Activated T-cell treated with anti-CD3 and anti-CD28 coated beads, Interleukin-2, amount 50 U/mL, for 4 hours (primary cell): Measurements from ENCODE around the gene FAM20B. TPM values are rescaled to one million over a fixed set of nuclear protein-coding genes. Genes with fewer than 3 reads are reported as not detected.

Source experiments
- ATAC-seq, 2 donors: fragments of 200-7000 bp; cut with Tn5 transposase; one replicate each; pipeline ENCODE4 v1.10.0; 2021
- DNase-seq: peaks from one replicate; pipeline ENCODE4 v3.0.0-alpha.2; 2020
- H3K27me3 Mint-ChIP-seq: one replicate; pipeline ENCODE4 v1.8.0; 2021; ENCODE audit warnings: low read depth, mixed read lengths
- H3K36me3 Mint-ChIP-seq: one replicate; pipeline ENCODE4 v1.8.0; 2022; ENCODE audit warnings: mixed read lengths; ENCODE audit not compliant: insufficient read depth
- H3K4me1 Mint-ChIP-seq: one replicate; pipeline ENCODE4 v1.8.0; 2021; ENCODE audit warnings: low read depth, mixed read lengths
- H3K4me3 Mint-ChIP-seq: one replicate; pipeline ENCODE4 v1.8.0; 2021; ENCODE audit warnings: mild to moderate bottlenecking, moderate library complexity, mixed read lengths
- H3K9me3 Mint-ChIP-seq: one replicate; pipeline ENCODE4 v1.8.0; 2021; ENCODE audit warnings: mixed read lengths
- total RNA-seq, 3 donors: library from RNA; stranded (reverse); gene quantifications; one replicate each; pipeline ENCODE4 v1.2.1, GENCODE V29; 2021

Gene FAM20B
- total RNA-seq, 3 donors from 2014 or later = 35.1 to 37.9 (median 35.7) TPM

DNA sequence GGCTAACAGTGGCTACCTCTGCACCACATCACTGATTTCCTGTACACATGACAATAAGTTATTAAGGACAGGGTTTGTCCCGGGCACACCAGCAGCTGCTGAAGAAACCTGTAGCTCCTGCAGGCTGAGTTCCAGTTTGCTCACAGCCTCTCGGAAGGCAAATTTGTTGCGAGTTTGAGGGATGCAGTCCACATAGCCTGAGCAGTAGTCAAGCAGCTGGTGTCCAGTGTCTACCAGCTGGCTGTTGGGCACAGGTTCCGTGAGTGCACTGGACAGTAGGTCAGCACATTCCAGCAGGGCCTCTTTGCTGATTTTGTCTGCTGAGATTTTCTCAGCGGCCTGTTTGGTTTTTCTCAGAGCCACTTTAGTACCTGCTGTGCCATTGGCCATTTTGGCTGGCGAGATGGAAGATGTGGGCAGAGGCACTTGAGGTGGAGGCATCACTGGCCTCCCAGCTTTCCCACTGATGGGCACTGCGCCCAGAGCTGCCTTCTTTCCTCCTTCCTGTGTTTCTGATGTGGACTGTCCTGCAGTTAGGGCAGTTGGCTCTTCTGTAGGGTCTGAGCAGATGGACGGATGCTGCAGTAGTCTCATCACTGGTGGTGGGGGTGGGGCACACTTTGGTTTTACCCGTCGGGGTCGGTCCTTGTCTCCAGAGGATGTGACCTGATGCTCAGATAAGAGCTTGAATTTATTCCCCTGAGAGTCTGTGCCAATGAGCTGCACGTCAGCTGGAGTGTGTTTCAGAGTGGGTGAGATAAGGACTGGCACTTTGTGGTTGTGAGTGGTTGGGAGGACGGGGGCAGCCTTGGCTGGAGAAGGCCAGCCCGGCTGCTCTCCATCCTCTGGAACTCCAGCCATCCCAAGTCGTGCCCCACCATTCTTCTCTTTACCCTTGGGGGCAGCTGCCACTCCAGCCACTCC is 82.3 kb downstream of the FAM20B start:
- Mint-ChIP-seq H3K4me1 (no peaks in the 10 kb centered on the region), H3K27me3 (no peaks in the 10 kb centered on the region), H3K9me3 (no peaks in the 10 kb centered on the region), H3K36me3 (peaks cover 21% of the 10 kb centered on the region), H3K4me3 (no peak overlapping the region)
- no peak for ATAC-seq
- DNase-seq = no peak

GRCh38 chr1:179108644-179109043 is 83.0 kb downstream of the FAM20B start:
- DNase-seq (no peak), ATAC-seq (no peak)
- Mint-ChIP-seq H3K27me3 (no peaks in the 10 kb centered on the region), H3K9me3 (no peaks in the 10 kb centered on the region), H3K36me3 (peaks cover 21% of the 10 kb centered on the region), H3K4me3 (no peak overlapping the region), H3K4me1 (no peaks in the 10 kb centered on the region)

DNA sequence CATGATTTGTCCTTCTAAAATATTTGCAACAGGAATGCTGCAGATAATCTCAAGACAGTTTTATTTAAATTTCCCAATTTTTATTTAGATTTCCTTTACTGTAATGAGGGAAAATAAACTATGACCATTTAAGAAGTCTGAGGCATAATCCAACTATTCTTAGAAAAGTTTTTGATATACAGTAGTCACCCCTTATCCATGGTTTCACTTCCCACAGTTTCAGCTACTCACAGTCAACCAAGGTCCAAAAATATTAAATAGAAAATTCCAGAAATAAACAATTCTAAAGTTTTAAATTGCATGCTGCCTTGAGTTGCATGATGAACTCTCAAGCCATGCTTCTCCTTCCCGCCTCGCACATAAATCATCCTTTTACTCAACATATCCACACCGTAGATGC is 89.5 kb downstream of the FAM20B start:
- Mint-ChIP-seq H3K27me3 (no peaks in the 10 kb centered on the region), H3K36me3 (peaks cover 36% of the 10 kb centered on the region), H3K4me1 (no peaks in the 10 kb centered on the region), H3K4me3 (no peak overlapping the region), H3K9me3 (no peaks in the 10 kb centered on the region)
- ATAC-seq = no peak
- no peak for DNase-seq

DNA sequence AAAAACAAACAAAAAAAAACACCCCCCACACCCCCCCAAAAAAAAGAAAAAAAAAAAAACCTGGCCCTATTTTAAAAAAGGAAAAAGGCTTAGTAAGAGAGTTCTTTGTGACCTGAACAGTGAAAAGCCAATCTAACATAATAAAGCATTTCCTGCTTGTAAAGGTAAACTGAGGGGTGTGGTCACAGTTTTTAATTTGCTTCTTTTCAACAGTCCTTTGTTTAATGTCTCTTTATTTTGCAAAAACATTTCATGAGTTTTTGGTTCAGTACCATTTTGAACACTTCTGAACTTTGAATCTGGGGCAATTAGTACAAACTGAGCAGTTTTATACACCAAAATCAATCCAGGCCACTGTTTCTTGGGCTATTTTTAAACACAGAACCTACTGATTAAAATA is 93.8 kb downstream of the FAM20B start:
- no peaks in the 10 kb centered on the region for H3K4me1 Mint-ChIP-seq
- H3K27me3 Mint-ChIP-seq = no peaks in the 10 kb centered on the region
- DNase-seq (no peak), ATAC-seq (no peak)
- H3K4me3 Mint-ChIP-seq = no peak overlapping the region
- peaks cover 25% of the 10 kb centered on the region for H3K36me3 Mint-ChIP-seq
- no peaks in the 10 kb centered on the region for H3K9me3 Mint-ChIP-seq

GRCh38 chr1:179120736-179121135 is 95.0 kb downstream of the FAM20B start:
- Mint-ChIP-seq H3K9me3 (no peaks in the 10 kb centered on the region), H3K27me3 (no peaks in the 10 kb centered on the region), H3K4me1 (no peaks in the 10 kb centered on the region), H3K36me3 (peaks cover 21% of the 10 kb centered on the region), H3K4me3 (no peak overlapping the region)
- no peak for DNase-seq
- ATAC-seq = no peak

DNA sequence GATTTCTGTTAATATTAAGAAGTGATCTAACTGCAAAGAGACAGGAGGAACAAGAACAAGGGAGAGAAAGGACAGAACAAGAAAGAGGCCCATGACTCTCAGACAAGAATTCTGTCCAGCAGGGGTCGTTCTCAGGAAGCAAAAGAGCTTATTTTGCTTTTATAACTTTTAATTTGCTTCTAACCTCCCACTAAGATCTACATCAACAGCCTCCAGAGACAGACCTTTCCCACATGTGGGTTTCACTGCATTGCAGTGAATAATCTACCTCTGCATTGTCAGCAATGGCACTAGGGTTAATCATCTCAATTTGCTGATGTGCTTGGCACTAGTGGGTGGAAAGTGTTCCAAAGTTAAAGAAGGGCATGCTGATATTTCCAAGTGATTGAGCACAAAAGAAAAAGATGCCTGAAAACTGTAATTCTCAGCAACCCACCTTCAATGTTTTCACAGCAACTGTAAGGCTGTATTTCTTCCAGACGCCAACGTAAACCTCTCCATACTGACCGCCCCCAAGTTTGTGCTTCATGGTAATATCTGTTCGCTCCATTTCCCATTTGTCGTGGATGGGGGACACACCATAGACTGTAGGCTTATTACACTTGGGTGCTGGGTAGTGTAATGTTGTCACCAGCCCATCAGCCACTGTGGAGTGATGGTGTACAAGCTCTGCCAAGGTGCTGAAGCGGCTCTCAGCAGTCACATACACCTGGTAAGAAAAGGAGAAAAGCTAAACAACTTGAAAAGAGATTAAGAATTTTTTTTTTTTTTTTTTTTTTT is 95.7 kb downstream of the FAM20B start:
- H3K9me3 Mint-ChIP-seq = no peaks in the 10 kb centered on the region
- DNase-seq = peak; percentile 48
- H3K4me3 Mint-ChIP-seq = no peak overlapping the region
- peaks cover 21% of the 10 kb centered on the region for H3K36me3 Mint-ChIP-seq
- peak; percentile 55 to 63 for ATAC-seq
- no peaks in the 10 kb centered on the region for H3K27me3 Mint-ChIP-seq
- H3K4me1 Mint-ChIP-seq = no peaks in the 10 kb centered on the region

DNA sequence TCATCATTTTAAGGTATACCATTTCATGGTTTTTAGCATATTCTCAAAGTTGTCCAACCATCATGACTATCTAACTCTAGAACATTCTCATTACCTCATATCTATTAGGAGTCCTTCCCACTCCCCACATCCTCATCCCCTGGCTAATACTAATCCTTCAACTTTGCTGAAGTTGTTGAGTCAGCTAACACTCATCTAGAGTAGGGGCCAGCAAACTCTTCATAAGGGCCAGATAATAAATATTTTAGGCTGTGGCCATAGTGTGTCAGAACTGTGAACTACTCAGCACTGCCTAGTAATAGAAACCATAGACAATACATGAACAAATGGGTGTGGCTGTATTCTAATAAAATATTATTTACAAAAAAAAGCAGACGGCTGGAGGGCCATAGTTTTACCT is 99.2 kb downstream of the FAM20B start:
- Mint-ChIP-seq H3K4me3 (no peak overlapping the region), H3K27me3 (no peaks in the 10 kb centered on the region), H3K9me3 (no peaks in the 10 kb centered on the region), H3K4me1 (peaks cover 17% of the 10 kb centered on the region), H3K36me3 (peaks cover 7% of the 10 kb centered on the region)
- no peak for DNase-seq
- ATAC-seq = no peak

Other genes starting within 250 kb of the FAM20B start
- not detected for gene ANGPTL1, start 154.8 kb upstream of the FAM20B start, total RNA-seq
- 10 to 100 TPM; 38.7 to 39.9 (median 39.8) TPM for gene TOR3A, start 56.2 kb downstream of the FAM20B start, total RNA-seq
- gene ABL2, start 203.8 kb downstream of the FAM20B start, total RNA-seq = 1 to 10 TPM; 8.7 to 9.9 (median 9.9) TPM